GM12875 (cell line): ENCODE results near the gene AFMID.

Experiments used
- H3K4me3 ChIP-seq: one replicate; pipeline ENCODE4 v1.5.1; 2011; ENCODE audit warnings: low read depth, low read length, control low read depth
- CTCF ChIP-seq: IDR thresholded peaks from 2 replicates; pipeline ENCODE4 v1.5.1; 2011; ENCODE audit warnings: low read depth, mild to moderate bottlenecking, control low read depth, inconsistent platforms, low read length, moderate library complexity, borderline replicate concordance; ENCODE audit not compliant: insufficient read depth

AFMID gene

GRCh38 chr17:78179372-78179771 is 7.8 kb upstream of the AFMID start:
- TF ChIP-seq CTCF: no peak
- H3K4me3 ChIP-seq: no peak overlapping the region

- H3K4me3 ChIP-seq: no peak overlapping the region
- no peak for TF ChIP-seq CTCF
Observed at GRCh38 chr17:78180083-78180482, 7.1 kb upstream of the AFMID start.

- no peak overlapping the region for H3K4me3 ChIP-seq
- TF ChIP-seq CTCF: no peak
Observed at GRCh38 chr17:78180508-78180907, 6.7 kb upstream of the AFMID start.

GRCh38 chr17:78182504-78182903 is 4.7 kb upstream of the AFMID start:
- TF ChIP-seq CTCF: no peak
- no peak overlapping the region for H3K4me3 ChIP-seq

- no peak for TF ChIP-seq CTCF
- no peak overlapping the region for H3K4me3 ChIP-seq
Observed at GRCh38 chr17:78183916-78184315, 3.2 kb upstream of the AFMID start.

- H3K4me3 ChIP-seq: no peak overlapping the region
- TF ChIP-seq CTCF: no peak
Observed at GRCh38 chr17:78184351-78184750, 2.8 kb upstream of the AFMID start.

GRCh38 chr17:78184868-78185267 is 2.3 kb upstream of the AFMID start:
- no peak overlapping the region for H3K4me3 ChIP-seq
- TF ChIP-seq CTCF: no peak
